WI38 (cell line): ENCODE data around the gene RHOA.
"Not testable (repeated sequence)": the region's sequence is repeated elsewhere in the genome, so short reads cannot be mapped to it uniquely, and the experiment has no call there.

Source experiments
- H3K4me3 ChIP-seq: 2 replicates; pipeline ENCODE4 v1.5.1; 2011; ENCODE audit warnings: low read depth, mild to moderate bottlenecking, control low read depth, low read length
- TF ChIP-seq, protein P1 (sequence below): IDR thresholded peaks from 2 replicates; pipeline ENCODE4 v1.5.1; 2012; ENCODE audit warnings: low read depth, mild to moderate bottlenecking, control low read depth, low read length

The RHOA gene

DNA sequence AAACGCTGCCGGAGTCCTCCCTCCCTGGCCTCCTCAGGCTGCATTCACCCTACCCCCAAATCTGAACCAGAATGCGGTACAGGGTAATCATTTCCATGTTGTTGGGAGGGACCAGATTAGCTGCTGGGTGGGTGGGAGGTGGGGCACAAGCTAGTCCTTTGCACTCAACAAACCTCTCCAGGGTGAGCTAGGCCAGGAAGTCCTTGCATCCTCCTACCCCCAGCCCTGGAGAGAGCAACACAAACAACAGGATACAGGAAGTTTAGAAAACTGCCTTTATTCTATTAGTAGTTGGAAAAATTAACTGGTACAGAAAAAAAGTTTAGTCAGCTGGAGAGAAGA lies 52.9 kb downstream of the RHOA start:
- H3K4me3 ChIP-seq = peak overlapping the region; percentile 70
- TF ChIP-seq, protein P1, sequence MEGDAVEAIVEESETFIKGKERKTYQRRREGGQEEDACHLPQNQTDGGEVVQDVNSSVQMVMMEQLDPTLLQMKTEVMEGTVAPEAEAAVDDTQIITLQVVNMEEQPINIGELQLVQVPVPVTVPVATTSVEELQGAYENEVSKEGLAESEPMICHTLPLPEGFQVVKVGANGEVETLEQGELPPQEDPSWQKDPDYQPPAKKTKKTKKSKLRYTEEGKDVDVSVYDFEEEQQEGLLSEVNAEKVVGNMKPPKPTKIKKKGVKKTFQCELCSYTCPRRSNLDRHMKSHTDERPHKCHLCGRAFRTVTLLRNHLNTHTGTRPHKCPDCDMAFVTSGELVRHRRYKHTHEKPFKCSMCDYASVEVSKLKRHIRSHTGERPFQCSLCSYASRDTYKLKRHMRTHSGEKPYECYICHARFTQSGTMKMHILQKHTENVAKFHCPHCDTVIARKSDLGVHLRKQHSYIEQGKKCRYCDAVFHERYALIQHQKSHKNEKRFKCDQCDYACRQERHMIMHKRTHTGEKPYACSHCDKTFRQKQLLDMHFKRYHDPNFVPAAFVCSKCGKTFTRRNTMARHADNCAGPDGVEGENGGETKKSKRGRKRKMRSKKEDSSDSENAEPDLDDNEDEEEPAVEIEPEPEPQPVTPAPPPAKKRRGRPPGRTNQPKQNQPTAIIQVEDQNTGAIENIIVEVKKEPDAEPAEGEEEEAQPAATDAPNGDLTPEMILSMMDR = no peak

DNA sequence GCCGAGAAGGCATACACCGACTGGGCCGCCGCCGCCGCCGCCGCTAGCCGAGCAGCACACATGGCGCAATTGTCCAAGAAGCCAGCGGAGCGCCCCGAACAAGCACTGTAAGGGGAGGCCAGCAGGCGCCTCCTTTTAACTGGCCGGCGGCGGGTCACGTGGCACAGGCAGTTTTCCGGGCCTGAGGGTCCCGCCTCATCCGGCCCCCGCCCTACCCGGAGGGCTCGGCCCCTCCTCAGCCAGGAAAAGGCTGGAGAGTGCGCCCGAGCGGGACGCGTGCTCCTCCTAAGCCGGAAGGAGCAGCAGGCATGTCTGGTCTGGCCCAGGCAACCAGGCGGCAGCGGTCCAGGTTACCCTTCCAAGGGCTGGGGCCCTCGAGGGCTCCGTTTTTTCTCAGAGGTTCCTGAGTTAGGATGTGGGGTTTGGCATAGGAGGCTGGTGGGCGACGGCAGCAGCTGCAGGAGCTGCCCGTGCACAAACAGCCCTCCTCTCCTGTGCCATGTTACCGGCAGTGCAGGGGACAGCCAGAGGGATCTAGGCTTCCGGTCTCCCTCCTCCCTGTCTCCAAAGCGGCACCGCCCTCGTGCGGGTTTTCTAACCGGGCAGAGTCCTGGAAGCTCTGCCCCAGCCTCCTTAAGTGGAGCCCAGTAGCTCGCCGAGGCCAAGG lies 53.4 kb downstream of the RHOA start, which contains the start of gene GPX1:
Gene GPX1 (minus strand): TSS at position 137 of the 667 bp plus-strand sequence. CDS start 75 bp downstream, at position 62.
- peak within 1 kb of the TSS; percentile 70 for H3K4me3 ChIP-seq
- TF ChIP-seq, protein P1 = no peak

DNA sequence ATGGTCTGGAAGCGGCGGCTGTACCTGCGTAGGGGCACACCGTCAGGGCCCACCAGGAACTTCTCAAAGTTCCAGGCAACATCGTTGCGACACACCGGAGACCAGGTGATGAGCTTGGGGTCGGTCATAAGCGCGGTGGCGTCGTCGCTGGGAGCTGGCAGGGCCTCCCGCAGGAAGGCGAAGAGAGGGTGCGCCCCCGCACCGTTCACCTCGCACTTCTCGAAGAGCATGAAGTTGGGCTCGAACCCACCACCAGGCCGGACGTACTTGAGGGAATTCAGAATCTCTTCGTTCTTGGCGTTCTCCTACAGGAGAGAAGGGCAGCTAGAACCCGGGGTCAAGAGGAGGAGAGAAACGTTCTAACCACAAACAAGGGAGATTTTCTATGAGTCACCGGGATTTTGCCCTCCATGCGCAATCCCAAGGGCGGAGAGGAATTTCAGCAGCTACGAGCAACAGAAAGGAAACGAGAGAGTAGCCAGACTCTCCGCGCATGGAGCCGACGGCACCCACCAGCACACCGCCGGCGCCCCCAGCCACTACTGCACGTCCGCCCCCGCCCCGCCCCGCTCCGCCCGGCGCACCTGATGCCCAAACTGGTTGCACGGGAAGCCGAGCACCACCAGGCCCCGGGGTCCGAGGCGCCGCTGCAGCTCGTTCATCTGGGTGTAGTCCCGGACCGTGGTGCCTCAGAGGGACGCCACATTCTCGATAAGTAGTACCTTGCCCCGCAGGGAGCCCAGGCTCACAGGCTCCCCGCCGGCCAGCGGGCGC lies 54.1 kb downstream of the RHOA start:
- H3K4me3 ChIP-seq = peak overlapping the region; percentile 70

DNA sequence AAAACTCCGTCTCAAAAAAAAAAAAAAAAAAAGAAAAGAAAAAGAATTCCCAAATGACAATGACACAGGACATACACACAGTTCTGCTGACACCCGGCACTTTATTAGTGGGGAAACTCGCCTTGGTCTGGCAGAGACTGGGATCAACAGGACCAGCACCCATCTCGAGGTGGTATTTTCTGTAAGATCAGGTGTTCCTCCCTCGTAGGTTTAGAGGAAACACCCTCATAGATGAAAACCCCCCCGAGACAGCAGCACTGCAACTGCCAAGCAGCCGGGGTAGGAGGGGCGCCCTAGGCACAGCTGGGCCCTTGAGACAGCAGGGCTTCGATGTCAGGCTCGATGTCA lies 54.7 kb downstream of the RHOA start:
- peak overlapping the region; percentile 70 for H3K4me3 ChIP-seq

DNA sequence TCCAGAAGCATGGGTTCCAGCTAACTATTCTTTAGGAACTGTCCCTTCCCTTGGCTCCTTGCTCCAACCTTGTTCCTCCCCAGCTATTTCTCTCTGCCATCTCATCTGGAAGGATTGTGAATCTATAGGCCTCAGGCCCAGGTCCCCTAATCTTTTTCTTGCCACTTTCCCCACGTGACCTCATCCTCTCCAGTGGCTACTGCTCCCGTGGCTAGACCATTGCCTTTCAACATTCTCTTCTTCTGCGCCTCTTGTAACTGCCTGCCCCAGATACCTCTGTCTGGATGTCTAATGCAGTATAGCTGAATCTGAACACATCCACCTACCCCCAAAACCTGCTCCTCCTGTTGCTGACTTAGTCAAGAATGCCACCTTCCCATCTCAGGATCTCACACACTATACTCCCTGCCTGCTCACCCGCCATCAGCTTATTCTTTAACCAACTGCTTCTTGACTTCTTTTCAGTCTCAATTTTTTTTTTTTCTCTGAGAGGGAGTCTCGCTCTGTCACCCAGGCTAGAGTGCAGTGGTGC lies 58.8 kb downstream of the RHOA start:
- TF ChIP-seq, protein P1 = no peak
- no peak overlapping the region for H3K4me3 ChIP-seq

DNA sequence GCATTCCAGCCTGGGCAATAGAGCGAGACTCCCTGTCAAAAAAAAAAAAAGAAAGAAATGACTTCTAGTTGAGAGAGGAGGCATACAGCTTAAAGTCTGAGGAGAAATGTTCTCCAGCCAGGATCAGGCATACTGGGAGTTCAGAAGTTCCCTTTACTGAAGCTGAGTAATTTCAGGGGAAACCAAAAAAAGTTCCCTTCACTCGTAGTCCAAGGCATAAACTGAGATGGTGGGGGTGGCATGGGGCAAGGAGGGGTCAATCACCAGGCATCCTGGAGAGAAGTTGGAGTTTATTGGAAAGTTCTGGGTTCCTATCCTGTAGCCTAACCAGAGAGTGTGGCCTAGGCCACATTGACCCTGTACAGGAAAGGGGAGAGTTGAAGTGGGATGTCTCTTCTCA lies 59.5 kb downstream of the RHOA start:
- no peak overlapping the region for H3K4me3 ChIP-seq
- TF ChIP-seq, protein P1 = no peak

DNA sequence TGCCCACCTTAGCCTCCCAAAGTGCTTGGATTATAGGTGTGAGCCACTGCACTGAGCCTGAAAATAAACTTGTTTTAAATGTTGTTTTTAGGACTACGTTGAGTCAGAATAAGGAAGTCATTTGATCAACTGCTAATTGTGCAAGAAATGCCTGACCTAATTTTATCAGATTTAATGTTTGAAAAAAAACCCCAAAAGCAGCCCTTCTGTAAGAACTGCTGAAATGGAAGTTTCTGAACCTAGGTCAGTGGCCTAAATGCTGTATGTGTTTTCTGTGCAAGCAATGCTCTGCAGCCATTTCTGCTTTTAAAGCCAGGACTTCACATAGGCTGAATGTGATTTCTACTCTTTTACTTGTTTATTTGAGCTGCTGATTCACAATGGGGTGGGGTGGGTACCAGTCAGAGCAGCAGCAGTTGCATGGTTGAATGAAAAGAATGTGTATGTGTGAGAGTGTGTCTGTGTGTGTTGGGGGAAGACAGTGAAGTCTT lies 60.2 kb downstream of the RHOA start:
- TF ChIP-seq, protein P1 = no peak

DNA sequence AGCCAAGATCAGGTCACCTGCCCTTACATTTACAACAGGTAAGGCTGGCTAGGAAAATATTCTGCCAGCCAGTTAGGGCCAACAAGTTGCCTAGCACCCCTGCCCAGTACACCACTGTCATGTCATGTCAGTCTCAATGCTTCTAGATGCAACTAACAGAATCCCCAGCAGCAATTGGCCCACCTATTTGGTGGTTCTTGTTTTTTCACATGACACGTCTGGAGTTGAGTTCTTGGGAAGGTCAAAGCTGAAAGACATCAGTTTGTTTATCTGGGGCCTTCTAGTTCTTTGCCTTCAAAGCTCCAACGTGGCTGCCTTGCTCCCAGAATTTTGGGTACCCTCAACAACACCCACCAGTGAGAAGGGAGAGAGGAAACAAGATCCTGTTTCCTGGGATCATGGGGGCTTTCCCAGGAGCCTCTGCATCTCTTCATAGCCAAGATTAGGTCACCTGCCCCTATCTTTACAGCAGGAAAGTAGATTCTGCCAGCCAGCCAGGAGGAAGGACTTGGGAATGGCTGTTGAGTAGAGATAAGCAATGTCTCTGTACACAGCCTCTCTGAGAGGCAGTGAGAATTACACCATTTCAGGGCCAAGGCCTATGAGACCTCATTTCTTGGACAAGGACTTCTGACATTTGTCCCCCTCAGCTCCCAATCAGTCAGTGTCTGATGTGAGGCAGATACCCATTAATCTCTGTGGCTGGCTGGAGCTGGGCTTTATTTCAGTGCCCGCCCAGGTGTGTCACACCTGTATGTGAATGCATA lies 62.2 kb downstream of the RHOA start:
- H3K4me3 ChIP-seq = no peak overlapping the region
- TF ChIP-seq, protein P1 = no peak

More for the DNA sequence above, 60.2 kb downstream of the RHOA start:
- no peak overlapping the region for H3K4me3 ChIP-seq

DNA sequence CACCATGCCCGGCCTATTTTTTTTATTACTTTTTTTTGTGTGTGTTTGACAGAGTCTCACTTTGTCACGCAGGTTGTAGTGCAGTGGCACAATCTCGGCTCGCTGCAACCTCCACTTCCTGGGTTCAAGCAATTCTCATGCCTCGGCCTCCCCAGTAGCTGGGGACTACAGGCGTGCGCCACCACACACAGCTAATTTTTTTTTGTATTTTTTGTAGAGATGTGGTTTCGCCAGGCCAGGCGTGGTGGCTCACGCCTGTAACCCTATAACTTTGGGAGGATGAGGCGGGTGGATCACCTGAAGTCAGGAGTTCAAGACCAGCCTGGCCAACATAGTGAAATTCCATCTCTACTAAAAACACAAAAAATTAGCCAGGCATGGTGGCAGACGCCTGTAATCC lies 63.4 kb downstream of the RHOA start:
- not testable (repeated sequence) for H3K4me3 ChIP-seq
